GM23338 (cell line): ENCODE results near the gene SUGP1. TPM values are rescaled to one million over a fixed set of nuclear protein-coding genes. Genes with fewer than 3 reads are reported as not detected.

Source experiments
- ATAC-seq: fragments of 200-7000 bp; cut with Tn5 transposase; 3 replicates; pipeline ENCODE4 v1.9.1; 2020
- DNase-seq: peaks from one replicate; pipeline ENCODE4 v3.0.0-alpha.2; 2015; ENCODE audit warnings: low spot score
- H2AFZ ChIP-seq: fragments of 200-600 bp; sonication (generic); 2 replicates; pipeline ENCODE4 v1.8.0; 2016; ENCODE audit warnings: antibody characterized with exemption, mild to moderate bottlenecking, moderate library complexity
- H3F3A ChIP-seq: fragments of 200-600 bp; sonication (generic); replicated peaks from 2 replicates; pipeline ENCODE4 v1.8.0; 2017; ENCODE audit warnings: antibody characterized with exemption, mixed run types, low read depth
- H3K27ac ChIP-seq: fragments of 200-600 bp; sonication (generic); 2 replicates; pipeline ENCODE4 v1.6.1; 2016; ENCODE audit warnings: low read depth
- H3K27me3 ChIP-seq: fragments of 200-600 bp; sonication (generic); 2 replicates; pipeline ENCODE4 v1.8.0; 2016; ENCODE audit warnings: mild to moderate bottlenecking, mixed run types, moderate library complexity; ENCODE audit not compliant: insufficient read depth
- H3K36me3 ChIP-seq: fragments of 200-600 bp; sonication (generic); 2 replicates; pipeline ENCODE4 v1.8.0; 2016; ENCODE audit warnings: mild to moderate bottlenecking; ENCODE audit not compliant: insufficient read depth
- H3K4me1 ChIP-seq: fragments of 200-600 bp; sonication (generic); 2 replicates; pipeline ENCODE4 v1.8.0; 2016; ENCODE audit warnings: mild to moderate bottlenecking, moderate library complexity; ENCODE audit not compliant: insufficient read depth
- H3K4me2 ChIP-seq: fragments of 200-600 bp; sonication (generic); 2 replicates; pipeline ENCODE4 v1.7.1; 2017; ENCODE audit warnings: mixed run types
- H3K4me3 ChIP-seq: fragments of 200-600 bp; sonication (generic); 2 replicates; pipeline ENCODE4 v1.6.1; 2016; ENCODE audit warnings: mixed run types
- H3K79me2 ChIP-seq: fragments of 200-600 bp; sonication (generic); replicated peaks from 2 replicates; pipeline ENCODE4 v1.8.0; 2017; ENCODE audit warnings: mild to moderate bottlenecking; ENCODE audit not compliant: insufficient read depth
- H3K9me2 ChIP-seq: fragments of 200-600 bp; sonication (generic); 2 replicates; pipeline ENCODE4 v1.8.0; 2017; ENCODE audit not compliant: insufficient read depth
- H4K20me1 ChIP-seq: fragments of 200-600 bp; sonication (generic); replicated peaks from 2 replicates; pipeline ENCODE4 v1.8.0; 2017; ENCODE audit warnings: mild to moderate bottlenecking; ENCODE audit not compliant: insufficient read depth
- H3K27ac Mint-ChIP-seq: 2 replicates; pipeline ENCODE4 v1.8.0; 2020; ENCODE audit warnings: inconsistent platforms, mild to moderate bottlenecking, moderate library complexity, mixed read lengths
- H3K27me3 Mint-ChIP-seq: 3 replicates; pipeline ENCODE4 v1.8.0; 2022; ENCODE audit warnings: low read depth, mild to moderate bottlenecking, moderate library complexity, mixed read lengths, inconsistent platforms; ENCODE audit not compliant: insufficient read depth, poor library complexity
- H3K36me3 Mint-ChIP-seq: 3 replicates; pipeline ENCODE4 v1.8.0; 2021; ENCODE audit warnings: low read depth, mild to moderate bottlenecking, inconsistent platforms, moderate library complexity, mixed read lengths
- H3K4me1 Mint-ChIP-seq: 3 replicates; pipeline ENCODE4 v1.8.0; 2020; ENCODE audit warnings: mild to moderate bottlenecking, inconsistent platforms, mixed read lengths
- H3K4me3 Mint-ChIP-seq: 3 replicates; pipeline ENCODE4 v1.8.0; 2021; ENCODE audit warnings: moderate library complexity, mild to moderate bottlenecking, inconsistent platforms, mixed read lengths
- H3K9me3 Mint-ChIP-seq: 3 replicates; pipeline ENCODE4 v1.8.0; 2020; ENCODE audit warnings: moderate library complexity, mild to moderate bottlenecking, inconsistent platforms, mixed read lengths
- CREB1 ChIP-seq: fragments of 250-450 bp; sonication (Bioruptor Pico); IDR thresholded peaks from 2 replicates; pipeline ENCODE4 v1.5.0; 2020; ENCODE audit warnings: low read depth, mild to moderate bottlenecking, moderate library complexity
- CTCF ChIP-seq, 2 experiments: fragments of 200-600 bp in 1 of 2; sonication (generic) in 1 of 2; conservative IDR thresholded peaks; 2 replicates each; pipeline versions ENCODE4 v1.5.1 to v1.6.1; 2016 to 2017; ENCODE audit warnings: antibody characterized with exemption in 2 of 2, low read depth in 2 of 2, mild to moderate bottlenecking in 2 of 2, moderate library complexity in 1 of 2
- JUNB ChIP-seq: IDR thresholded peaks from one replicate; pipeline ENCODE4 v1.6.1; 2016; ENCODE audit warnings: antibody characterized with exemption; ENCODE audit not compliant: unreplicated experiment
- ZNF114 ChIP-seq: fragments of 250-450 bp; sonication (Bioruptor Pico); IDR thresholded peaks from 2 replicates; pipeline ENCODE4 v1.5.0; 2020; ENCODE audit warnings: mild to moderate bottlenecking, moderate library complexity
- ZNF462 ChIP-seq: fragments of 250-450 bp; sonication (Bioruptor Pico); IDR thresholded peaks from 2 replicates; pipeline ENCODE4 v1.5.0; 2020; ENCODE audit warnings: mild to moderate bottlenecking, moderate library complexity
- polyA plus RNA-seq: library from polyadenylated mRNA; unstranded; fragments of >200 nt; fragmentation: Nextera tagmentation; extraction: Ambion mirVana; gene quantifications from 2 replicates; pipeline ENCODE4 v1.2.1, GENCODE V29; 2016
- total RNA-seq: library from RNA; depleted of rRNA; stranded (reverse); fragments of >200 nt; shearing (Covaris generic); gene quantifications from 2 replicates; pipeline ENCODE4 v1.2.3, GENCODE V29; 2014

The SUGP1 gene
- total and polyA plus RNA-seq, 2 experiments from 2014 or later: 38.6 to 61.6 TPM

- Mint-ChIP-seq H3K4me1 (no peaks in the 10 kb centered on the region), H3K4me3 (no peak overlapping the region), H3K9me3 (no peaks in the 10 kb centered on the region), H3K36me3 (peaks cover 32% of the 10 kb centered on the region), H3K27me3 (peaks cover 4% of the 10 kb centered on the region), H3K27ac (peak overlapping the region; percentile 34; the same call in 1 of the 2 replicates)
- H2AFZ ChIP-seq: no peak overlapping the region
- no peak overlapping the region for H3K4me3 ChIP-seq
- H3K4me2 ChIP-seq: no peak overlapping the region
- peaks cover 5% of the 10 kb centered on the region for H4K20me1 ChIP-seq
- H3K4me1 ChIP-seq: no peaks in the 10 kb centered on the region
- H3K36me3 ChIP-seq: peaks cover 12% of the 10 kb centered on the region; the same call in 1 of the 2 replicates
- no peaks in the 10 kb centered on the region for H3K27me3 ChIP-seq
- TF ChIP-seq CTCF (conservative IDR thresholded peaks at IDR 0.05; ENCODE audit: low read depth in 2 of 2) (no peak), CREB1 (CRISPR knock-in tag) (no peak), JUNB (no peak), ZNF114 (no peak), ZNF462 (CRISPR knock-in tag) (no peak)
- no peak for DNase-seq
- no peak for ATAC-seq
- H3K9me2 ChIP-seq: no peaks in the 10 kb centered on the region
- no peak overlapping the region for H3K27ac ChIP-seq
- no peaks in the 10 kb centered on the region for H3F3A ChIP-seq
- H3K79me2 ChIP-seq: no peaks in the 10 kb centered on the region
These were observed 39.7 kb downstream of the SUGP1 start for GRCh38 chr19:19280561-19280960.
